Panc1 (cell line): ENCODE results near the gene FSIP1.

ENCODE experiments used
- CTCF ChIP-seq: fragments of 450-650 bp; IDR thresholded peaks from 2 replicates; pipeline ENCODE4 v1.5.1; 2017; ENCODE audit warnings: mild to moderate bottlenecking
- POLR2AphosphoS5 ChIP-seq: IDR thresholded peaks from 2 replicates; pipeline ENCODE4 v1.6.1; 2012; ENCODE audit warnings: mild to moderate bottlenecking, low read depth, low read length, moderate library complexity
- REST ChIP-seq, 2 experiments: IDR thresholded peaks; 2 replicates each; pipeline ENCODE4 v1.6.1; 2011 to 2012; ENCODE audit warnings: low read depth in 2 of 2, control low read depth in 1 of 2, low read length in 1 of 2, mild to moderate bottlenecking in 1 of 2, moderate library complexity in 1 of 2; ENCODE audit not compliant: insufficient read depth in 1 of 2
- SIN3A ChIP-seq: IDR thresholded peaks from 2 replicates; pipeline ENCODE4 v1.6.1; 2012; ENCODE audit warnings: low read depth, mild to moderate bottlenecking, low read length, moderate library complexity, borderline replicate concordance; ENCODE audit not compliant: insufficient read depth
- TCF7L2 ChIP-seq: IDR thresholded peaks from 2 replicates; pipeline ENCODE4 v1.6.1; 2011; ENCODE audit warnings: mild to moderate bottlenecking, low read depth, low read length, inconsistent platforms

- TF ChIP-seq CTCF (no peak), REST (IDR thresholded peaks at IDR 0.05; ENCODE audit: insufficient read depth in 1 of 2, low read depth in 2 of 2, low read length in 1 of 2) (no peak), TCF7L2 (no peak), SIN3A (no peak), POLR2AphosphoS5 (no peak)
Measured at GRCh38 chr15:39784638-39785037, 2.0 kb upstream of the FSIP1 start.
